ENCODE results near the gene ANO10. TPM values are rescaled to one million over a fixed set of nuclear protein-coding genes. Genes with fewer than 3 reads are reported as not detected.
A peak's percentile ranks its signal among the peaks of the same experiment; 100 is the strongest.

ANO10 gene
- total RNA-seq, 1 experiment from 2014 or later = 30.6 TPM

DNA sequence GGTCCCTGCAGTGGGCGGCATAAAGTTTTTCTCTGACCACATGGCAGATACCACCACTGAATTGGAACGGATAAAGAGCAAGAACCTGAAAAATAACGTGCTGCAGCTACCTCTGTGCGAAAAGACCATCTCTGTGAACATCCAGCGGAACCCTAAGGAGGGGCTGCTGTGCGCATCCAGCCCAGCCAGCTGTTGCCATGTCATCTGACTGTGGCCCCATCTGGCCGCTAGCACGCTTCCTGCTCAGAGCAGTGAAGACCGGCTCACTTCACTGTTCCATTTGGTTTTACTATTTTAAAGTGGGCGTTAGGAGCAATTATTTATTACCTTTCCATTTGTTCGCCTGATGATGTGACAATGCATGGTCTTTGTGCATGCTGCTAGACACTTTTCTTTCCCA lies 273.5 kb downstream of the ANO10 start:
- DNase-seq (ENCODE audit: low read depth) = no peak

DNA sequence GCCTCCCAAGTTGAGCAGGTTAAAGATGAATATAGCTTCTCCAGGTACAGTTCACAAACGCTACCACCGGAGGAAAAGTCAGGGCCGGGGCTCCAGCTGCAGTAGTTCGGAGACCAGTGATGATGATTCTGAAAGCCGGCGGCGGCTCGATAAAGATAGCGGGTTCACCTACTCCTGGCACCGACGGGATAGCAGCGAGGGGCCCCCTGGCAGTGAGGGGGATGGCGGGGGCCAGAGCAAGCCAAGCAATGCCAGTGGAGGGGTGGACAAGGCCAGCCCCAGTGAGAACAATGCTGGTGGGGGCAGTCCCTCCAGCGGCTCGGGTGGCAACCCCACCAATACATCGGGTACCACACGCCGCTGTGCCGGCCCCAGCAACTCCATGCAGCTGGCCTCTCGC lies 274.0 kb downstream of the ANO10 start:
- no peak for DNase-seq (ENCODE audit: low read depth)

DNA sequence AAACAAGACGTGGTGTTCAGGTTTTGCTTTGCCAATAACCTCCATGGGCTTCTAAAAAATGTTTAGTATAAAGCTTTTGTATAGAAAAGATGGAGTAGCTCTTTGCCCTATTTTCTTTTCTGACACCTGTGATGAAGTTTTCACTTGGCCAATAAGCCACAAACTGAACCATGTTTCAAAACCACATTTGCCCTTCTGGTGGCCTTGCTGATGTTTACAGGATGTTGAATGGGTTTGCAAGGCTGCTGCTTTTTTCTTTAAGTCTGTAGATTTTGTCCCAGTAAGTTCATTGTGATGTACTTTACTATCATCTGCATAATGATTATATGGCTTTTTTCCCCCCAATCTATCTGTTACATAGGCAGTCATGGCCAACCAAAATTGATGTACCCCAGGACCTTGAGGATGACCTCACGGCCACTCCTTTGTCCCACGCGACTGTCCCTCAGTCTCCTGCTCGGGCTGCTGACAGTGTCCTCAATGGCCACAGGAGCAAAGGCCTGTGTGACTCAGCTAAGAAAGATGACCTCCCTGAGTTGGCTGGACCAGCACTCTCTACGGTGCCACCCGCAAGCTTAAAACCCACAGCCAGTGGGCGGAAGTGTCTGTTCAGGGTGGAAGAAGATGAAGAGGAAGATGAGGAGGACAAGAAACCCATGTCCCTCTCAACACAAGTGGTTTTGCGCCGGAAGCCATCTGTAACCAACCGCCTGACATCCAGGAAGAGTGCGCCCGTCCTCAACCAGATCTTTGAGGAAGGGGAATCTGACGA lies 274.6 kb downstream of the ANO10 start:
- peak; percentile 5 for DNase-seq (ENCODE audit: low read depth)

DNA sequence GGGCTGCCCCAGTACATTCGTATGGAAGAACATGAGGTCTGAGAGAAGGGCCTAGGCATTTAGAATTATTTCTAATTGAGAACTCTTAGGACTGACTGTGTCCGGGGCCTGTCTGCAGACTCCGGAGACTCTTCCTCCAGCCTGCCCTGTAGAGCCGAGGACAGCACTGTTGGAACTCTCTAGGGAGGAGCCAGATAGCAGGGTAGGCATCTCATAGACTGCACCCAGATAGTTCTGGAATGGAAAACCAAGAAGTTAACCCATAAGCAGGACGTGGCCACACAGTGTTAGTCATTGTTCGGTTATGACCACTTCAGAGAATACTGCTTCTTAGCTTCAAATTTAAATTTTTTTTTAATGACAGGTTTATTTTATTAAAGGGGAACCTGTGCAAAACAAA lies 275.9 kb downstream of the ANO10 start:
- DNase-seq (ENCODE audit: low read depth) = peak; percentile 61

DNA sequence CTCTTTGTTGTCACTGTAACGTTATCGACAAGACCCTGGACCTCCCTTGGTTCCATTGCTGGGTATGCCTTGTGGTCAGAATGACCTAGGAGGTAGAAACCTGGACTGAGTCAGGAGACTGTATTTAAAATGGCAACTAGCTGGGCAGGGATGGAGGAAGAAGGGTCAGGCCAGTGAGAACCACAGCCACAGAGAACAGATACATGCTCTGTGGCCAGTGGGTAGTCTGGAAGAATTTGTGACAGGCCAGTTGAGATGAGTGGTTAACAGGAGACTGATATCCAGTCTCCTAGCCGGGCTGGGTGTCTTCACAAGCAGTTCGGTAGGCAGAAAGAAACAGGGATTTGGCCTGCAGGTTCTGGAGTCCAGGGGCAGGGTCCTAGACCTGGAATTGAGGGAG lies 276.6 kb downstream of the ANO10 start:
- no peak for DNase-seq (ENCODE audit: low read depth)

DNA sequence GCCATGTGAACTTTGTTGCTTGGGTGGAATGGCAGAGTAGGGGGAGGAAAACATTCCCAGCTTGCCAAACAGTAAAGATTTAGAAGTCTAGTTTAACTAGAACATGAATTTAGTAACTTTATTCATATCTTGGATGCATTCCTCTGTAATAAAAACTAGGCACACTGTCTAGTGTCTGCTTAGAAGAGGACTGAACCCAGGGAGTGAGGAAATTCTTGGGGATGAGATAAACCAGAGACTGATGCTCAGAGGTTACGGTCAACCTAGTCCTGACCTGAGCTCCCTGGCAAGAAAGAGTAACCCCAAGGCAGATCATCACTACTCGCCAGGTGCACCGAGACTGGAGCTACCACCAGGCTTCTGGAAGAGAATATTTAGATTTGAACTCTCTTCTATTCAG lies 277.3 kb downstream of the ANO10 start:
- DNase-seq (ENCODE audit: low read depth) = no peak

DNA sequence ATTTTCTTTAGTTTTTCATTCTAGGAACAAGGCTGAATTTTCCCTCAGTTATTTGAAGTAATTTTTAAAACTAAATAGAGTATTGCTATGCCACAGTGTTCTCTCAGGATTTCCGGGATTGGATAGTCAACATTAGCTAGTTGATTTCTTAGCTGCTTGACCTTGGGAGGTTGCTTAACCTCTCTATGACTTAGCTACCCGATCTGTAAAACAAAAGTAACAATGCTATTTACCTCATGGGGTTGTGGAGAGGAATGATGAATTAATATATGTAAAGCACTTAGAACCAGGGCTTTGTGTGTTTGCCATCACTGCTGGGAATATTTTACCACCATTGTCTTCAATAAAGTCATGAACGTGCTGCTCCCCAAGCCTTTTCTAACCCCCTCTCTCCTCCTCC lies 278.0 kb downstream of the ANO10 start:
- no peak for DNase-seq (ENCODE audit: low read depth)

DNA sequence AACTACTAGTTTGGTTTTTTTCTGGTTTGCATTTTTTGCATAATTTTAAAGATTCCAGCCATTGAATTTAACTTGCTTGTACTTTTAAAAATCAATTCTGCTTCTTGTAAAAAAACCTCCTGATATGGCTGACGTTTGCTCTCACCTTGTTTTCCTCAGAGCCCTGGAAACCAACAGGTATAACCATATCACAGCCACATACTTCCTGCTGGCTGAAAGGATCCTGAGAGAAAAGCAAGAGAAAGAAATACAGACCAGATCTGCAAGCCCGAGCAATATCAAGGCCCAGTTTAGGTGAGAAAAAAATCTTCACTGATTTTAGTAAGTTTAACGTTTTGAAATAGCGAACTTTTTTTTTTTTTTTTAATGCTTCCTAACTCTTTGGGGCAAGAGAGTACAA lies 278.6 kb downstream of the ANO10 start:
- no peak for DNase-seq (ENCODE audit: low read depth)

DNA sequence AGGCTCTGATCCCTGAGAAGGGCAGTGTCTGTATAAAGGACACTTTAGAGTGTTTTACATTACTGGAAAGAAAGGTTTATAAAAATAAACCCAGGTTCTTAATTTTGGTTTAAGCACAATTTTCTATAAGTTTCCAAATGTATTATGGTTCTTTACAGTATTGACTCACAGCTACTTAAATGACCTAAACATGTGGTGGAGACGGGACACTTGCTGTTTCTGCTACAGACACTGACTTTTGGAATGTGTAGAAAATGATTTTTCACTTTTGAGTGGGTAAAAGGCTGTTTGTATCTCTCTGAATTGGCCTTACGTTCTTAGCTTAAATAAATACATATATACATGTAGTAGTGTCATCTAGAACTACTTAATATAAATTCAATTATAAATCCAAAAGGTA lies 280.0 kb downstream of the ANO10 start:
- no peak for DNase-seq (ENCODE audit: low read depth)

DNA sequence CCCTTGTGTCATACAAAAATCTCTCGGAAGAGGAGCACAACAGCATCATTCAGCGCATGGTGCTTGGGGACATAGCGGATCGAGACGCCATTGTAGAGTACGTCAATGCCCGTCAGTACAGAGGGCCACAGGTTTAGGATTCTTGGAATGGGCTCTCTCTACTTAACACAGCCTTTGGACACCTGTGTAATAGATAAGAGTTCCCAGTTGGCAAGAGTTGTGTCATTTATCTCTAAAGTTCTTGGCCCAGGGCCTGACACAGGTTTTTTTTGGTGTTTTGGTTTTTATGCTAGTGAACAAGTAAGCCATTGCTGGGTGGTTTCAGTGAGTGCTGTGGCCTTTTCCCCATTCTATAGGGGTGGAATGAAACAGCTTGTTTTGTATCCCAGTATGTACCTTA lies 281.4 kb downstream of the ANO10 start:
- no peak for DNase-seq (ENCODE audit: low read depth)

DNA sequence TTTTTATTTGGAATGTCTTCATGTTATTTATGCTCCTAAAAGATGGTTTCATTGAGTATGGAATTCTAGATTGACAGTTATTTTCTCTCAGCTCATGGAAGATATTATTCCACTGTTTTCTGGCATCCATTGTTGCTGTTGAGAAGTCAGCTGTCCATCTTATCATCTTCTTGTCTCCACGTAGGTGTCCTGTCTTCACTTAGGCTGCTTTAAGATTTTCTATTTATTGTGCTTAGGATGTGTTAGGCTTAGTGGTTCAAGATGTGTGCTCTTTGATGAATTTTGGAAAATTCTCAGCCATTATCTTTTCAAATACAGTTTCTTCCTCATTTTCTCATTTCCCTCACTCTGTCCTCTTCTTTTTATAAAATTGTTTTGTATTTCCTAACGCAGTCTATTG lies 283.5 kb downstream of the ANO10 start:
- DNase-seq (ENCODE audit: low read depth) = peak; percentile 24

DNA sequence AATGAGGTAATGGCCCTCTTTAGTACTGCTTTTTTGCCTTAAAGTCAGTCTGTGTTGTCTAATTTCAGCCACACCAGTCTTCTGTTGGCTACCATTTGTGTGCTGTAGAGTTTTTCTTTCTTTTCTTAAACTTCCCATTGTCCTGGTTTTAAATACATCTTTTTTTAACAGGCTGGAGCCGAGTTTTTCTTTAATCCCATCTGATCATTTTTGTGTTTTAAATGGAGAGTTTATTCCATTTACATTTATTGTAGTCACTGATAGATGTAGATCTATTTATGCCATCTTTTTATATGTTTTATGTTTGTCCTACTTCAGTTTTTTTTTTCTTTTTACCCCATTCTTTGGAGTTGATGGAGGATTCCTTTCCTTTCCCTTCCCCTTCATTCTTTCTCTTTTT lies 286.0 kb downstream of the ANO10 start:
- no peak for DNase-seq (ENCODE audit: low read depth)

DNA sequence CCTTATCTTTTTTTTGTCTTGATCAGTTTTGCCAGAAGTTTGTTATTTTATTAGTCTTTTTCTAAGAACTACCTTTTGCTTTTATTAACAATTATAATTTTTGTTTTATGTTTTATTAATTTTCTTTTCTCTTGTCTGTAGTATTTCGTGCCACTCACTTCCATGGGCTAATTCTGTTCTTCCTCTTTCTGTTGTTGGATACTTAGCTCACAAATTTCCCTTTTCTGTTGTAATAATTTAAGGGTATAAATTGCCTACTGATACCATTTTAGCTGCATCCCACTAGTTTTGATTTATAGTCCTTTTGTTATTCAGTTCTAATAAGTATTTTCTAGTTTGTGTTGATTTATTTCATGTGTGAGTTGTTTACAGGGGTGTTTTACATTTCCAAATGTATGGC lies 286.8 kb downstream of the ANO10 start:
- DNase-seq (ENCODE audit: low read depth) = no peak

DNA sequence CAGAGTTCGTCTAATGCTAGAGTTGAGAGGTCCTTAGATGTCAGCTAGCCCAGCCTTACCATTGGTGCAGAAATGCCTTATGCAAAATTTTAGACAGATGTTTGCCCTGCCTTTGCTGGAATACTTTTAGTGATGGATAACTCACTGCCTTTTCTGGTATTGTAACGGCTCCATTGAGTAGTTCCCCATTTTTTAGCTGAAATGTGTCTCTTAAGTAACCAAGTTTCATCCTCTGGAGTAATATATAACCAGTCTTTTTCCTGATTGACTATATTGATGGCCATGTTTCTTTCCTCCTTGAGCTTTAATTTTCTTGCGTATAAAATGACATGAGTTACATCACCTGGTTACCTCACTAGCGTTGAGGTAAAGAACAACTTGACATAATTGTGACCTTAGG lies 290.4 kb downstream of the ANO10 start:
- DNase-seq (ENCODE audit: low read depth) = no peak

DNA sequence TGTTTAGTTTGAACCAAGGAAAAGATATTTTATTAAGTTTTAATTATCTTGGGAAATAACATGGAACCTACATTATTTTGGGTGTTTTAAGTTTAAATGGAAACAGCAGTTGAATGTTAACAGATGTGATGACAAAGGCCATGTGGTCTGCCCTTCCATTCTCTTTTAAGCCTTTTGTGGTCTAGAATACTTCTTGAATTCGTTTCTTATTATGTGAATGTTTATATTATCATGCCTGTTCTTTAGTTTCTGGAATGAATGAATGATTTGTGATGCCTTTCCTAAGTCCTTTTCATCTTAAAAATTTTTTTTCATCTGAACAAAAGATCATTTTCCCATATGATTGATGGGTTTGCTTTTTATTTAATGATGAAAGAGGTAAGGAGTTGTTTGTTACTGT lies 290.8 kb downstream of the ANO10 start:
- peak; percentile 13 for DNase-seq (ENCODE audit: low read depth)

DNA sequence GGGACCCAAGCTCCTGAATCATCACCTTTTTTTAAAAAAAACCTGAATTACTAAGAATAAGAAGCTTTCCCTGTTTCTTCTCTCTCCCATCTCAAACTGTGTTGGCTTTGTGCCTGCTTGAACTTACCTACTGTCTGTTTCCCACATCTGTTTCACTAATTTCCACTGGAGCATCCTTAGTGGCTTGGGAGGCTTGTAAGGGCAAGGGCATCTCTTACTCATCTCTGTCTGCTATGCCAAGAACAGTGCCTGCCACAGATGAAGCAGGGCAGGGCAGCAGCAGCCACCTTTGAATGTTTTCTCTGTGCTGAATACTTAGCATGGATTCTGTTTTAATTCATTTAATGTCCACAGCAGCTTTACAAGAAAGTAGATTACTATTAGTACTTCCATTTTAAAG lies 293.2 kb downstream of the ANO10 start:
- DNase-seq (ENCODE audit: low read depth) = no peak

DNA sequence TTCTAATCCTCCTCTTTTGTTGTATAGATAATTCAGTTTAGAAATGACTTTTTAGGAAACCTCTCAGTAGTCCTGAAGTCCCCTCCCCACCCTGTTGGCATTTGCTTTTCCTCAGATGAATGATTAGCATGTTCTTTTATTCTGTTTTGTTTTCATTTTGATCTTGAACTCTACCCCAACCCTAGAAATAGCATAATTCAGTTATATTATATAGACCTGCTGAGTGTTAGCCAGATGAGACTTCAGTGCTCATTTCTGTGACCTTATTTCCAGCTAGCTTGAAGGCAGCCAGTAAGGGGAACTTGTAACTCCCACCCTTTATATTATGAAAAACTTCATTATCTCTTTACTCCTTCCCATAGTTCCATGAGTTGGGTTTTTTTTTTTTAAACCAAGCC lies 294.2 kb downstream of the ANO10 start:
- no peak for DNase-seq (ENCODE audit: low read depth)

DNA sequence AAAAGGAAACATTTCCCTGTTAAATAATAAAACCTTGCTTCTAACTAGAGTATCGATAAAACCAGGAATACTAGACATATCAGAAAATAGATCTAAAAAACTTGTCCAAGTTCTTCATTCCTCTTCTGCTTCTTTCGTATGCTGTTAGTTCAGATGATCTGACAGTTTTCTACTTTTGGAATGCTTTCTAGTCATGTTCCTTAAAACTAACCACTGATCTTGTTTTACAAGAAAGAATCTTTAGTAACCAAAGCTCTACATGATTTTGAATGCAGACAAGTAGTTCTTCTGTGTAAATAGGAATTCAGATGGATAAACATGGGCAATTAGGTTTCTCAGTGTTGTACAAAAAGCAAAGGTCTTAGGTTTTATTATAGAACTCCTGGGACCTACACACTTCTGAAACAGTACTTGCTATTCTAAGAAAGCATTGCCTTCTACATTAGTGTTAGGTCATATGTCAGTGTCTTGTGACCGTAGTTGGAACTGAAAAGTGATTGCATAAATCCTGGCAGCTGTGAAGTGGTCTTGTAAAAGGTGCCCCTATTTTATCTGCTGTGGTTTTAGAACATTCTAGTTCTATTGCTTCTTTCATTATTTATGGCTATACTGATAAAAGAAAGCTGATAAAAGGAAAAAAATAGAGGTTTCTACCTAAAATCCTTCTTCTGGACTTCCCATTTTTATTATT lies 294.8 kb downstream of the ANO10 start:
- DNase-seq (ENCODE audit: low read depth) = no peak

DNA sequence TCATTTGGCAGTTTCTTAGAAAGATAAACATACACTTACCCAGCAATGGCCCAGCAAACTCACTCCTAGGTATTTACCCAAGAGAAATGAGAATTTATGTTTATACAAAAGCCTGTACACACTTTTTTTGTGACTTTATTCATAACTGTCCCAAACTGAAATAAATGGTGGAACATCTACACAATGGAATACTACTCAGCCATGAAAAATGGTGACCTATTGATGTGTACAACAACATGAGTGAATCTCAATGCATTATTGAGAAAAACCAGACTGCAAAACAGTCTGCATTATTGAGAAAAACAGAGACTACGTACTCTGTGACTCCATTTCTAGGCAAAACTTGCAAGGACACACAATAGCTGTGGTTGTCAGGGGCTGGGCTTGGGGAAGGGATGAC lies 298.3 kb downstream of the ANO10 start:
- no peak for DNase-seq (ENCODE audit: low read depth)

DNA sequence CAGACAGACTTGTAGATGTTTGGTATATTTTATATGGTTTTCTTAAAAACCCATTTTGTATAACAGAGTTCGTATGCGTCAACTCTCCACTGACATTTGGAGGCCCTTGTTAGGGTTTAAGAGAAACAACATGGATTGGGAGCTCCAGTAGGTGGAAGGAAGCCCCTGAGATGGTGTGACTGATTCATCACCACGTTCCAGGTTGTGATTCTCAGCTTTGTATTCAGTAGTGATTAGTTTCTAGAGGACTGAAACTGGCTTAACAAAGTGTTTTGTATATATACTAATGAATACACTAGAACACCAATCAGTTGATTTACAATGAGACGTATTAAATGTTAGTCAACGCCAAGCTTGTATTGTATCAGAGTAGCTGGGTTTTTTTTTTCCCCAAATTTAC lies 301.5 kb downstream of the ANO10 start:
- DNase-seq (ENCODE audit: low read depth) = no peak

DNA sequence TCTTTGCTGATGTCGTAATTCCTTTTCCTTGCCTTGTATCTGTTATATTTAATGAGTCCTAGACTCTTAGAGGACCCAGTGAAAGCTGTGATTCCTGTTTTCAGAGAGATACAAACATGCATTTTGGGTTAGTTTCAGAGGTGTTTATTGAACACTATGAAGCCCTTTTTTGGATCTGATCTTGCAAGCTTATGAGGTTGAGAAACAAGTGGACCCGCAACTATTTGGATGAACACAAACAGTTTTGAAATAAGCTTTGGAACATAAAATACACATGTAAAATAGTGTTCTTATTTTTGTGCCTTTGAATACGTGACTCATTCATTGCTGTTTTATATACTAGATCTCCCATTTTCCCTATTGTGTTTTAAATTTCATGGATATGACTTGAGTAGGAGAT lies 302.0 kb downstream of the ANO10 start:
- no peak for DNase-seq (ENCODE audit: low read depth)

DNA sequence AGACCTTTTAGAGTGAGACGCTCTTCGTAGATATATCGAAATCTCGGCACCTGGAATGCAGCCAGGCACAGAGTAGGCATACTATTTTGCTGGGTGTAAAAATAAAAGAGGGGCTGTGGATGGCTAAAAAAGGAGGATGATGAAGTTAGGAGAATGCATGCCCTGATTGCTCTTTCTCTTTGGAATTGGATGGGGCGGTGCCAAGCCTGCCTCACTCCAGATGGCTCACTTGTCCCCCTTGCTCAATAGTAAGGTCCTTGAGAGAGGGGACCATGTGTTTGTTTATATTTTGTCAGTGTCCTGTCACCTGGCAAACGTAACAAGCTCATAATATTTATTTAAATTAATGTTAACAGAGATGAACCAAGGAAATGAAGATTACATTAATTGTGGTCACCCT lies 302.4 kb downstream of the ANO10 start:
- DNase-seq (ENCODE audit: low read depth) = no peak

DNA sequence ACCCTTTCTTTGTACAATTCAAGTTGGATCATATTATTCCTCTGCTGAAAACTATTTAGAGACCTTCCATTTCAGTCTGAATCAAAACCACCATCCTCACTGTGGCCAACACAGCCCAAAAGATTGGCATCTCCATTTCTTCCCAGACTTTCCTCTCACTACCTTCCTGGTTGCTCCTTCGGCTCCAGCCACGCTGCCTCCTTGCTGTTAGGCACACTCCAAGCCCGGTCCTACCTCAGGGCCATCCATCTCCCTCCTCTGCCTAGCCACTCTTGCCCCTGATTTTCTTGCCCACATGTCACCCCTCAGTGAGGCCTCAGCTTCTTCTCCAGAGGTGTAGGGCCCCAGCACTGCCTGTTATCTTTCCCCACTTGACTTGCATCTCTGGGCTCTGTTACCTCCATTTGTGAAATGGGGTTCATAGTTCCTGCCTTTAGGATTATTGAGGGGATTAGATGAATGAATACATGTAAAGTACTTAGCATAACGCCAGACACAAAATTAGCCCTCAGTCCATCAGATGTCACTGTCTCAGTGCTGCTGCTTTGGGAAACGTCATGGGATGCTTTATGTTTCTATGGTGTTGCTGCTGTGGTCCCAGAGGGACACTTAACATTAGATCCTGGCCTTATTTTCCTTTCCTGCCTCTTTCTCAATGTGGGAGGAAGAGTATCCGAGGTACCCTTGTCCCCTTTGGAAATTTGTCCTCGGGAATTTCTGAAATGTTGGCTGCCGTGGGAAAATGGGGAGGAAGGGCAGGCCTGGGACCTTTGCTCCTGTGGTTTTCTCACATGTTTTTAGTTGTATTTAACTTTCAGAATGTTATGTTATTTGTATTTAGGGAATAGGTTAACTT lies 304.1 kb downstream of the ANO10 start:
- DNase-seq (ENCODE audit: low read depth) = no peak

Data from M059J (cell line).